GM06990 (cell line): ENCODE data around the gene GIPC1.

Experiments used
- DNase-seq: peaks from one replicate; pipeline ENCODE4 v3.0.0-alpha.2; 2011; ENCODE audit not compliant: insufficient read length; ENCODE audit errors: extremely low read depth
- H3K27me3 ChIP-seq: replicated peaks from 2 replicates; pipeline ENCODE4 v1.6.0; 2011; ENCODE audit warnings: low read length; ENCODE audit not compliant: control insufficient read depth, insufficient read depth
- H3K36me3 ChIP-seq: 2 replicates; pipeline ENCODE4 v1.5.1; 2011; ENCODE audit warnings: low read length; ENCODE audit not compliant: control insufficient read depth, insufficient read depth
- H3K4me3 ChIP-seq: replicated peaks from 2 replicates; pipeline ENCODE4 v1.5.1; 2011; ENCODE audit warnings: low read depth, mild to moderate bottlenecking, control low read depth, low read length
- CTCF ChIP-seq: IDR thresholded peaks from 2 replicates; pipeline ENCODE4 v1.5.1; 2011; ENCODE audit warnings: low read length, control low read depth, mild to moderate bottlenecking, inconsistent platforms; ENCODE audit not compliant: insufficient read depth, poor library complexity, severe bottlenecking

The GIPC1 gene

GRCh38 chr19:14440049-14440448 is 55.9 kb downstream of the GIPC1 start:
- Histone ChIP-seq H3K36me3 (peaks cover 26% of the 10 kb centered on the region), H3K4me3 (peak overlapping the region; percentile 74), H3K27me3 (no peaks in the 10 kb centered on the region)
- no peak for TF ChIP-seq CTCF
- peak; percentile 79 for DNase-seq

- no peak for TF ChIP-seq CTCF
- H3K27me3 ChIP-seq = no peaks in the 10 kb centered on the region
- DNase-seq = no peak
- H3K4me3 ChIP-seq = no peak overlapping the region
- peaks cover 20% of the 10 kb centered on the region for H3K36me3 ChIP-seq
These were observed 56.9 kb downstream of the GIPC1 start for GRCh38 chr19:14439014-14439413.

GRCh38 chr19:14437578-14438140 is 58.3 kb downstream of the GIPC1 start:
- TF ChIP-seq CTCF = no peak
- no peak for DNase-seq
- no peak overlapping the region for H3K4me3 ChIP-seq
- peaks cover 7% of the 10 kb centered on the region; the same call in 1 of the 2 replicates for H3K36me3 ChIP-seq
- no peaks in the 10 kb centered on the region for H3K27me3 ChIP-seq

GRCh38 chr19:14435320-14436050 is 60.4 kb downstream of the GIPC1 start:
- no peak for DNase-seq
- TF ChIP-seq CTCF = no peak
- Histone ChIP-seq H3K4me3 (no peak overlapping the region), H3K36me3 (no peaks in the 10 kb centered on the region), H3K27me3 (no peaks in the 10 kb centered on the region)

- no peak for DNase-seq
- Histone ChIP-seq H3K36me3 (no peaks in the 10 kb centered on the region), H3K4me3 (peak overlapping the region; percentile 79; the same call in 1 of the 2 replicates), H3K27me3 (no peaks in the 10 kb centered on the region)
- no peak for TF ChIP-seq CTCF
These were observed 61.2 kb downstream of the GIPC1 start for GRCh38 chr19:14434543-14435319.
